Heart left ventricle (tissue), 16 donors: ENCODE results near the gene TANGO2. TPM values are rescaled to one million over a fixed set of nuclear protein-coding genes. Genes with fewer than 3 reads are reported as not detected.

Source experiments
- ATAC-seq, 4 donors: fragments of 200-7000 bp; cut with Tn5 transposase; one replicate each; pipeline ENCODE4 v1.9.1; 2020 to 2022; ENCODE audit warnings: moderate library complexity in 4 of 4, mild to moderate bottlenecking in 3 of 4, moderate number of reproducible peaks in 1 of 4
- DNase-seq, 5 donors: peaks; one replicate each; pipeline ENCODE4 v3.0.0-alpha.2; 2020
- H3K27ac ChIP-seq, 12 donors: fragments of 200-600 bp; sonication (generic) in 4 of 12; one replicate each; pipeline versions ENCODE4 v1.5.0 to v1.8.0; 2016 to 2022; ENCODE audit warnings: mild to moderate bottlenecking in 2 of 12
- H3K27me3 ChIP-seq, 9 donors: fragments of 200-600 bp; sonication (generic) in 2 of 9; one replicate each; pipeline versions ENCODE4 v1.5.1 to v1.8.0; 2016 to 2022; ENCODE audit warnings: mild to moderate bottlenecking in 3 of 9
- H3K36me3 ChIP-seq, 9 donors: fragments of 200-600 bp; sonication (generic) in 2 of 9; one replicate each; pipeline versions ENCODE4 v1.5.0 to v1.8.0; 2018 to 2022; ENCODE audit warnings: mild to moderate bottlenecking in 2 of 9
- H3K4me1 ChIP-seq, 12 donors: fragments of 200-600 bp; sonication (generic) in 4 of 12; one replicate each; pipeline versions ENCODE4 v1.5.0 to v1.8.0; 2016 to 2022; ENCODE audit warnings: mild to moderate bottlenecking in 3 of 12
- H3K4me3 ChIP-seq, 12 donors: fragments of 200-600 bp; sonication (generic) in 4 of 12; one replicate each; pipeline versions ENCODE4 v1.5.0 to v1.8.0; 2017 to 2022; ENCODE audit warnings: mild to moderate bottlenecking in 9 of 12, moderate library complexity in 4 of 12
- H3K9me3 ChIP-seq, 12 donors: fragments of 200-600 bp; sonication (generic) in 4 of 12; one replicate each; pipeline versions ENCODE4 v1.5.0 to v1.8.0; 2016 to 2022; ENCODE audit warnings: mild to moderate bottlenecking in 1 of 12
- POLR2A ChIP-seq, 2 donors: fragments of 450-650 bp; IDR thresholded peaks; one replicate each; pipeline ENCODE4 v1.6.1; 2017; ENCODE audit warnings: antibody characterized with exemption in 2 of 2, mild to moderate bottlenecking in 2 of 2, moderate library complexity in 2 of 2
- WGBS, 4 donors: extraction: QIAGEN DNeasy Blood & Tissue Kit in 2 of 4; methylation state at CpG; one replicate each; pipeline versions ENCODE4 v1.1.5 to v1.1.7; 2013 to 2018; 5-methylcytosine and 5-hydroxymethylcytosine counted together
- intact Hi-C, 10 donors: fragments of 100-400 bp; cut with DNase I; formaldehyde crosslinking; loops; one replicate each; pipeline versions ENCODE4 v1.11.1 to v1.14.2; 2022
- polyA plus RNA-seq, 2 donors: library from polyadenylated mRNA; stranded (reverse); fragments of 200-250 nt; gene quantifications; one replicate each; pipeline ENCODE4 v1.2.3, GENCODE V29; 2013
- total RNA-seq, 9 donors: library from RNA; depleted of rRNA in 2 of 9; stranded (reverse); fragments of >200 nt in 2 of 9; fragmentation: NEBNext Ultra II Directional in 3 of 9; extraction: Animal tissue kit (Norgen Biotek cat#: 25700) in 3 of 9; gene quantifications; one replicate each; pipeline versions ENCODE4 v1.1.0 to v1.2.4, GENCODE V29; 2016 to 2023
- TF ChIP-seq, protein P1 (sequence below), 12 donors: fragments of 200-600 bp; sonication (generic) in 4 of 12; IDR thresholded peaks; one replicate each; pipeline versions ENCODE4 v1.5.0 to v1.8.0; 2018 to 2022; ENCODE audit warnings: antibody characterized with exemption in 12 of 12, mild to moderate bottlenecking in 5 of 12
- donor health status: ischemic (EF 13 %, LVEDD 7.1; RV severe dilation, severe dysfunction).
- donor health status: healthy with polysubstance abuse.
- donor health status: DM: no; HTN: yes; CAD: no.
- donor health status: DM: no; HTN: no; CAD: no.
- donor health status: ischemic (EF 25% LVEDD 6.9; RV normal size, moderate dysfunction).
- donor health status: ischemic (EF 25% LVEDD 5.7; RV mildly dilated, moderate dysfunction).
- donor health status: healthy.
- donor health status: DM: yes; HTN: yes; CAD: no.
- donor health status: ischemic (EF 35%, LVEDD 5.7; RV mildly dilated, moderate dysfunction).
- donor health status: nonischemic (EF 11% LVEDD 7.7; RV severe dilation, severe dysfunction).
- donor health status: DM: yes; HTN: yes; CAD: no.
- donor health status: PGD.
- donor health status: ischemic (EF 29% LVEDD 5.4; RV normal size, mild dysfunction).
- donor health status: nonischemic (EF 23%, LVEDD 6.1; RV moderate dilation, normal function).

TANGO2 gene
- total and polyA plus RNA-seq, 11 donors, result 51.3 to 341 (median 63.0) TPM

DNA sequence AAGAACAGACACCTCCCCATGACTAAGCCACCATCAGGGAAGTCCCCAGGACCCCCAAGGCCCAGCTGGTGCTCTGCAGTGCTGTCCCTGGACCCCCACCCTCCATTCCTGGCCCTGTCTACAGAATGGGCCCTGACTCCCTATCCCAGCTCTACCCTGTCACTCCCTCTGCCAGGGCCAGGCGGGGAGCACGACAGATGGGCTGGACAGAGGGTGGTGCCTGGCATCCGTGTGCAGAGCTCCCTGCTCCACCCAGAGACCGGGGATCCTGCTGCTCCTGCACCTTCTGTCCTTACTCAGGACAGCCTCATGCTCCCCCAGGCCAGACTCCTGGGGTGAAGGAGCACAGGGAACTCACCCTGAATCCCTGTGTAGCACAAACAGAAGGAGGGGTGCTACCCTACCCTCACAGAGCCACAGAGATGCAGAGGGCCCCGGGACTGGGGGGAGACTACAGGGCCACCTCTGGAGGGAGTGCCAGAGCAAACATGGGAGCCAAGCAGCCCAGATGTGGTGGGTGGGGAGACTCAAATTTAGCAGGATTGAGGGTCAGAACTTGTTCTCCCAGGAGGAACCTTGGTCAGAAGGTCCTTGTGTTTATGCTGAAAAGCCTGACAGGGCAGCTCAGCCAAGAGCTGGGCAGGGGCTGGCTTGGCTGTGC, 6.3 kb upstream of the TANGO2 start:
- Histone ChIP-seq H3K4me3 (no peak overlapping the region), H3K27ac (peak overlapping the region in 1 of 12 donors; percentile 26), H3K27me3 (peaks cover 0 to 20% (median 0%) of the 10 kb centered on the region in 9 donors), H3K36me3 (no peaks in the 10 kb centered on the region), H3K9me3 (no peaks in the 10 kb centered on the region), H3K4me1 (peaks cover 3 to 50% (median 15%) of the 10 kb centered on the region in 12 donors)
- DNase-seq, result peak in 3 of 5 donors; percentile 23 to 49 (median 27)
- 68 to 85% (median 74%) methylated on average over 5 of the region's 5 CpGs for WGBS, 4 donors
- peak in 3 of 4 donors; percentile 4 to 26 (median 22) for ATAC-seq
- TF ChIP-seq, protein P1, sequence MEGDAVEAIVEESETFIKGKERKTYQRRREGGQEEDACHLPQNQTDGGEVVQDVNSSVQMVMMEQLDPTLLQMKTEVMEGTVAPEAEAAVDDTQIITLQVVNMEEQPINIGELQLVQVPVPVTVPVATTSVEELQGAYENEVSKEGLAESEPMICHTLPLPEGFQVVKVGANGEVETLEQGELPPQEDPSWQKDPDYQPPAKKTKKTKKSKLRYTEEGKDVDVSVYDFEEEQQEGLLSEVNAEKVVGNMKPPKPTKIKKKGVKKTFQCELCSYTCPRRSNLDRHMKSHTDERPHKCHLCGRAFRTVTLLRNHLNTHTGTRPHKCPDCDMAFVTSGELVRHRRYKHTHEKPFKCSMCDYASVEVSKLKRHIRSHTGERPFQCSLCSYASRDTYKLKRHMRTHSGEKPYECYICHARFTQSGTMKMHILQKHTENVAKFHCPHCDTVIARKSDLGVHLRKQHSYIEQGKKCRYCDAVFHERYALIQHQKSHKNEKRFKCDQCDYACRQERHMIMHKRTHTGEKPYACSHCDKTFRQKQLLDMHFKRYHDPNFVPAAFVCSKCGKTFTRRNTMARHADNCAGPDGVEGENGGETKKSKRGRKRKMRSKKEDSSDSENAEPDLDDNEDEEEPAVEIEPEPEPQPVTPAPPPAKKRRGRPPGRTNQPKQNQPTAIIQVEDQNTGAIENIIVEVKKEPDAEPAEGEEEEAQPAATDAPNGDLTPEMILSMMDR (IDR thresholded peaks at IDR 0.05), result no peak
- no peak for TF ChIP-seq POLR2A (IDR thresholded peaks at IDR 0.05)
- intact Hi-C loops, result loop anchor here in 1 of 10 donors (5.0 kb wide), 1 partner anchor 118 kb away; the partner anchor contains the start of gene ZDHHC8

DNA sequence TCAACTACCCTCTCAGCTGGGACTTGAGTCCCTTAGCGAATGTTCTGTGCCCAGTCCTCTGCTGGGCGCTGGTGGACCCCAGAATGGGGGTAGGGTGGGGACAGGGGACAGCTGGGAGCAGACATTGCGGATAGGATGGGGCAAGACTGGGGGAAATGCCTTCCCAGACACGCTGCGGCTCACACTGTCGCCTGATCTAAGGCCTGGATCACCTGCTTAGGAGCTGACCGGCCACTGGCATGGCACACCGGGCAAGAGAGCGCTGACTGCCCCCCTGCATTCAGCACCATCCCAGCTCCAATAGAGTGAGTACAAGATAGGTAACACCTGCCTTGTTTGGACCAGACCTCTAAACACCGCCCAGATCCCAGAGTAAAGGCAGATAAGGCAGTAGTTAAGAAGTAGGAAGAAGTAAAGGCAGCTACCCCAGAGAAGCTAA, 5.7 kb upstream of the TANGO2 start:
- H3K27ac ChIP-seq, result no peak overlapping the region
- no peaks in the 10 kb centered on the region for H3K9me3 ChIP-seq
- intact Hi-C loops, result loop anchor here in 1 of 10 donors (5.0 kb wide), 1 partner anchor 117 kb away; the partner anchor contains the start of gene ZDHHC8
- H3K27me3 ChIP-seq, result peaks cover 0 to 20% (median 0%) of the 10 kb centered on the region in 9 donors
- 93 to 100% (median 94%) methylated on average over 6 to 10 of the region's 10 CpGs for WGBS, 4 donors
- H3K4me3 ChIP-seq, result peak overlapping the region in 1 of 12 donors; percentile 90
- no peak for TF ChIP-seq POLR2A (IDR thresholded peaks at IDR 0.05)
- TF ChIP-seq, protein P1 (IDR thresholded peaks at IDR 0.05), result no peak
- no peaks in the 10 kb centered on the region for H3K36me3 ChIP-seq
- ATAC-seq, result no peak
- H3K4me1 ChIP-seq, result peaks cover 3 to 47% (median 17%) of the 10 kb centered on the region in 12 donors
- DNase-seq, result peak in 1 of 5 donors; percentile 39

DNA sequence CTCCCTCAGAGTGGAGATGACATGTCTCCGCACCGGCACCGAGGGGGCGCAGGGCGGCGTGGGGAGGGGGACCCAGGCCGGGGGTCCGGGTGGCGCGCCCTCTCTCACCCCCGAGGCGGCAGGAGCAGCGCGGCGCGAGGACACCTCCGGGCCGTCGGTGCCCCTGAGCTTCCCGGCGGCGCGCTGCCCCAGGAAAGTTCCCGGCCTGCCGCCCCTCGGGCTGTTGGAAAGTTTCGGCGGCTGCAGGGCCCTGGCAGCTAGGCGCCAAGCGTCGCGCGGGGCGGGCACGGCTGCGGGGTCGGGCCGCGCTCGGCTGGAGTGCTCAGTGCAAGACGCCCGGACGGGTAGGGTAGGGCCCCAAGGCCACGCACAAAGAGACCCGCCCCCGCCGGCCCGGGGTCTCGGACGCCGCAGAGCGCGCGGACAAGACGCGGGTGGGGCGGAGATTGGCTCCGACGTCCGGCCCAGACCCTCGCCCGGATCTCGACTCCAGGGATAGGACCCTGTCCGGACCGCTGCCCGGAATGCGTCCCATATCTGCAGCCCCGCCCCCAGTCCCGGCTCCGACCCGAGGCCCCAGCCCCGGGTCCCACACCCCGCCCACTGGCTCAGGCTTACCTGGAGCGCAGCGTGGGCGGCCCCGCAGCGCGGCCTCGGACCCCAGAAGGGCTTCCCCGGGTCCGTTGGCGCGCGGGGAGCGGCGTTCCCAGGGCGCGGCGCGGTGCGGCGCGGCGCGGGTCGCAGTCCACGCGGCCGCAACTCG, 4.8 kb upstream of the TANGO2 start:
- Histone ChIP-seq H3K9me3 (no peaks in the 10 kb centered on the region), H3K36me3 (no peaks in the 10 kb centered on the region), H3K27me3 (peaks cover 0 to 20% (median 0%) of the 10 kb centered on the region in 9 donors), H3K4me3 (peak overlapping the region; percentile 59 to 93 (median 80)), H3K27ac (peak overlapping the region in 6 of 12 donors; percentile 4 to 80 (median 50)), H3K4me1 (peaks cover 3 to 44% (median 21%) of the 10 kb centered on the region in 12 donors)
- DNase-seq, result peak in 3 of 5 donors; percentile 55 to 71 (median 55)
- WGBS, 4 donors, result 0 to 3% (median 2%) methylated on average over 16 to 101 of the region's 101 CpGs
- no peak for TF ChIP-seq POLR2A (IDR thresholded peaks at IDR 0.05)
- TF ChIP-seq, protein P1 (IDR thresholded peaks at IDR 0.05), result no peak
- intact Hi-C loops, result loop anchor here in 2 of 10 donors (2.0 to 5.0 kb wide), 2 partner anchors 29 to 116 kb away; partner anchors contain the start of gene ZDHHC8 (in 1 of the 2)
- ATAC-seq, result no peak
